Effector CD4-positive, alpha-beta T cell (primary cell): ENCODE data around the gene KCTD3.

Source experiments
- DNase-seq: peaks from one replicate; pipeline ENCODE4 v3.0.0-alpha.2; 2020
- total RNA-seq: gene quantifications from one replicate; lab custom pipeline; 2026; lab: John Stamatoyannopoulos, UW

Gene KCTD3
- total RNA-seq: 2.3 reads per million, percentile 5 among the genes with 10 or more reads in this experiment

DNA sequence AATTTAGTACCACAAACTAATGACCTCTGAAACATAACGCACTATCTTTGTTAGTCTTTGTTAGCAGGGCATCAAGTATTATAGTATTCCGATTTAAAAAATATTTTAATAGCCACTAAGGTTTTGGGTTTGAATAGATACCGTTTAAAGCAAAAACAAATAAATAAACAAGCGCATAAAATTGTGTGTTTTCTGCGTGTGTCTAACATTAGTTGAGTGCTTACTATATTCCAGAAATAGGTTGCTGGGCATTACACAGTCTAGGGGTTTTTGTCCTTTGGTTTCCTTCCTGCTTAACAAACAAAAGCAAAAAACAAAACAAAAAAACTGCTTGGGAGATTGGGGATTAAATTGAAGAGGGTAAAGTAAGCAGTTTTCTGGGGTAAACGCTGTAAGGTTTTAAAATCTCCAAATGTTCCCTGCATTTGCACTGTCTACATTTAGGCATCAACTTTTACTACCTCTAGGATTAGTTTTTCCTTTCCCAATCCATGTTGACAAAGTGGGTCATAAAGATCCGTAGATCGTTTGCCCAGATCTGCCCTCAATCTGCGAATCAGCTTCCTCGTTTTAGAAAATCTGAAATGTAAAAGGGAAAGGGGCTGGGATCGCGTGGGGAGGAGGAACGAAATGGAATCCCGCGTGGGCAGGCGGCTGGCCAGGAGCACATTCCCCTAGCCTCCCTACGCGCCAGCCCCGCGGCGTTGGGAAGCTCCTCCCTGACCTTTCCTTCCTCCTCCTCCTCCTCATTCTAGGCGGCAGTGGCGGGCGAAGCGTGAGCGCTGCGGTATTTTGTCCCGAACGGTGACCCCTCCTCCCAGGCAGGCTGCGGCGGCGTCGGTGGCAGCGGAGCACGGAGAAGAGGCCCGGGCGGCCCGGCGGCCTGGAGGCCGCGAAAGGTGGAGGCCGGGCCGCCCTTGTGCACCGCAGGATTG lies at the start of gene KCTD3:
Gene KCTD3, plus strand, starts transcription at position 749 of the 935 bp plus-strand sequence. CDS start 382 bp downstream, outside the sequence.
- no peak for DNase-seq

DNA sequence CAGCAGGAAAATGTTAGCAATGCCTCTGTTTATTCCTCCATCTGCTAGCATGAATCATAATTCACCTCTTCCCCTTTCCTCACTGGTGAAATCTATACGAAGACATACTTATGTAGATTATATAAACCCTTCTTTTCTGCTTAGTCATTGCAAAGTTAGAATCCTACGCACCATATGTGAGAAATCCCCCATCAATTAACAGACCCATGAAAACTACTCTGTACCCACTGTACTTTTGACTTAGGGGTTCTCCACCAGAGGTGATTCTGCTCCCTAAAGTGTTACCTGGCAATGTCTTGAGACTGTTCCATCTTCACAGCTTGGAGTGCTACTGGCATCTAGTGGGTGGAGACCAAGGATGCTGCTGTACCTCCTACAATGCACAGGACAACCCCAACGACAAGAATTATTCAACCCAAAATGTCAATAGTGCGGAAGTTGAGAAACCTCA lies 49.6 kb upstream of the KCTD3 start:
- no peak for DNase-seq

DNA sequence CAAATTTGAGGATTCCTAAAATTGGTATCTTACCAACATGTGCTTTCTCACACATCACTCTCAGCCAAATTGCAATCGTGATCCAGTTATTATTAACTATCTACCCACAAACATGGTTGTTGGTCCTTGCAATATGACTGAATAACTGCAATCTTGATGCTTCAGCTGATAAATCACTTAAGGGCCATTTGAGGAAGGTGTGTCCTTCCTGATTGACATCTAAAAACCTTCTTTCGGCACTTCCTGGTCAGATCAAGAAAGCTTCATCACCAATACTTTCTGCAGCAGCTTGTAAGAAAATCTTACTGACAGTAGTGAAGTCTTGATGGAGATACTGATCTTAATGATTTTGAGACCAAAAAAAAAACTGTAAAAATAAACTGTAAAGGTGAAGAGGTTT lies 48.5 kb upstream of the KCTD3 start:
- no peak for DNase-seq

DNA sequence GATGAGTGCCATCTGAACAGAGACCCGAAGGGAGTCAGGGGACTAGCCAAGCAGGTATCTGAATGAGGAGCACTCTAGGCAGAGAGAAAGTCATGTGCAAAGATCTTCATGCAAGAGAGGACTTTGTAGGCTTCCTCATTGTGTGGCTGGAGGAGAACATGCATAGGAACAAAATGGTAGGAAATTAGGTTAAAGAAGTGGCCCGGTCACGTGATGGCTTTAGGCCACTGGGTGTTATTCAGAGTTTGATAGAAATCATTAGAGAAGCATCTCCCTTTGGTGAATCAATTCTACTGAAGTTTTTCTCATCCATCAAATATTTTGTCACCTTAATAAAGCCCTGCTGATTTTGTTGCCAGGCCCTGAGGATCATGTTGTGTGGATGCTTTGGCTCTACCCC lies 45.8 kb upstream of the KCTD3 start:
- no peak for DNase-seq

DNA sequence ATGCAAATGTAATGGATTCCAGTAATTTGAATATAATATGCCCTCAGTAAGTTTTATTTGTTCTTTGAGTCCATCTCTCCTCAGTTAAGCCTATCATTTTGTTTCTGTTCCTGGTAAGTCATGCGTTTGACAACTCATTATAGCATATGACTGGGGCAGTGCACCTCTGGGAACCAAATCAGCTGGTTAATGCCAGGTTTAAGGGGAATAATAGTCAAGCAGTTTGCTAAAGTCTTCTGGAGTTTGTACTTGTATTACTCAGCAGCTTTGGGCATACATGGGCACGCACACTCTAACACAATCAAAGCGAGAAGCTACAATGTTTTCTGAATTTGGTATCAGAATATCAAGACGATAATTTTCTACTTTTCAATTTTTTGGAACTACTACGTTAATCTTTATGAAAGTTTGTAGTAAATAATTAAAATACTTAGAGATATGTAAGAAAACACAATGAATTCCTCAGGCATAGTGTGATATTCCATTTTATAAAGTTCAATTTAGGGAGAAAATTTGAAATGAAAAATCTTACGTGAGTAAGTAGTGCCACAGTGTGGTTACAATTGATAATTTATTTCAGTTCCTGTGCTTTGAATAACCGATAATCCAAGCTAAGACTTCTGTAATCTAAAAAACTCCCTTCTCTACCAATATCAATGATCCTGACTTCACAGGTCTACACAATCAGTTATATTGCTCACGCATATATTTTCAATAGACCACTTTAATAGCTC lies 43.8 kb upstream of the KCTD3 start:
- no peak for DNase-seq

DNA sequence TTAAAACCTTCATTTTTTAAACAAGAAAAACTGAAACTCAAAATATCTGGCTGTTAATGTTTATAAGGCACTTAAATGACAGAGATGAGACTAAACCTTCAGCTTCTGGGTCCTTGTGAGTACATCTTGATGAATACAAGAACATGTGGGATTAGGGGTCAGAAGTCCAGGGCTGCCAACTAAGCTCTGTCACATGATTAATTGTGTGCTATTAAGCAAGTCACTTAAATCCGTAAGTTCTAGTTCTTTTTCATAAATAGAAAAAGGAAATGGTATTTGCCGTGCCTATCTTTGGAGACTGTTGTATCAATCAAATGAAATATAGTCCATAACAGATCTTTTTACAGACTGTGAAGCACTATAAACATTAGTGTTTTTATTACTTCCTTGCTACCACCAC lies 43.2 kb upstream of the KCTD3 start:
- DNase-seq: no peak

DNA sequence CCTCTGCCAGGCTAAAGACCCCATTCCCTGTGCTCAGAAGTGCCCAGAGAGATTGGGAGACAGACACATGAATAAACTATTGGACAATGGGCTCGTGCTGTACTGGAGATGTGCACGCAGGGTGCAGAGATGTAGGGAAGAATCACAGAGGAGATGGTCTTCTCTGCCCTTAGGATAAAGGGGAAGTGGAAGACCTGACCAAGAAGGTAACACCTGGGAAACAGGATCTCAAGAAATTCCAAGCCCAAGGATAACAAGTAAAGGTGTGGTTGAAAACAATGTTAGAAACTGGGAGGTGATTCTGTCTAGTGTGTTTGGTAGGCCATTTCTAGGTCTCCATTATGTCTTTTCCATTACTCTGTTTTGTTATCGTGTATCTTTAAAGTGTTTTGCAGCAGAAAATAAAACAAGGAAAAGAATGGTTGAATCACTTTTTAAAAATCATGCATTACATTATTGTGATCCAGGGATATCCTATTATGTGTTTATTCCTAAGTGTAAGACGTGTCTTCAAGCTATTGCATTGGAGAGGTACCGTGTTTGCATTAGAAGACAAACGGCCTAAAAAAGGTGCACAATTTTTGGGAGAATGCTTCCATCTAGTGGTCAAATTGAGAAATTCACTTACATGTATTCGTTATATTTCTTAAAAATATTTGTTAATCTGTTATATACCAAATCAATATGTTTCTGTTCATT lies 40.8 kb upstream of the KCTD3 start:
- no peak for DNase-seq

DNA sequence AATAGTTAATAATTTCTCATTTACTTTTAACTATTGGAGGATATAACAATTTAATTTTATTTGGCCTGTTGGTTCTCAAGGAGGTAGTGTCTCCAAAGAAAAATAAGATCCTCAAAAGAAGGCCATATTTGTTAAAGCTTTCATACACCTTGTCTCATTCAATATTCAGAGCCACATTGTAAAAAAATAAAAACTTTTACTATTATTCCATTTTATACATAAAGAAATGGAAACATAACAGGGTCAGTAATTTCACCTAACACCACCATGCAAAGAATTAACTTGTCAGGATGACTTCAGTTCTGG lies 40.3 kb upstream of the KCTD3 start:
- DNase-seq: no peak

DNA sequence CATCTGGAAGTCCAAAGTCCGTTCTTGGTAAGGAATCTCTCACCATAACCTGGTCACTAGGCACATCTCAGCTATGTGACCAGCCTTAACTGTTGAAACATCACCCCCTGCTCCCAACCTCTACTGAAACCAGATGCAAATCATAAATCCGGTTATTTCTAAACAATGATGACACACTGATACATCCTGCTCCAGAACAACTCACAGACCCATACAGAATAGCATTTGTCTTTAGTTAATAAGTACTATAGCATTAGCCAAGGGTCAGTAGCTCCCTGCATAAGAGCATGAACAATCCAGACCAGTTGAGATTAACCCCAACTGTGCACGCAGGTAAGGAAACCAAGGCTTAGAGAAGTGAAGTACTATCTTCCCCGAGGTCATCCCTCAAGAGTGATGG lies 38.0 kb upstream of the KCTD3 start:
- no peak for DNase-seq

DNA sequence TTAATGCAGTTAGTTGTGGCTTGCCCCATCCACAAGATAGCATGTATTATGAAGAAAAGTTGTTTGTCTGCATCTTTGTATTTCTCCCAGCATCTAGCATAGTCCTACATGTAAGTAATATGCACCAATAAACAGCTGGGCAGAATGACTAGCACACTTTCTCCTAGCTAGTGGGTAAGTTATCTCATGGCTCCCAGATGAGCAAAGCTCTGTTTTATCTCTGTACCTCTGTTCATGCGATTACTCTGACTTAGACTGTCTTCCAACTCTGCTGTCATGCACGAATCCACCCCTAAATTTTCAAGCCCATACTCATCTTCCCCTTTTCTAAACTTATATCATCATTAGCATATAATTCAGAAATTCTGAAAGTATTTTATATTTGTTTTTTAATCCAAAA lies 37.5 kb upstream of the KCTD3 start:
- no peak for DNase-seq

DNA sequence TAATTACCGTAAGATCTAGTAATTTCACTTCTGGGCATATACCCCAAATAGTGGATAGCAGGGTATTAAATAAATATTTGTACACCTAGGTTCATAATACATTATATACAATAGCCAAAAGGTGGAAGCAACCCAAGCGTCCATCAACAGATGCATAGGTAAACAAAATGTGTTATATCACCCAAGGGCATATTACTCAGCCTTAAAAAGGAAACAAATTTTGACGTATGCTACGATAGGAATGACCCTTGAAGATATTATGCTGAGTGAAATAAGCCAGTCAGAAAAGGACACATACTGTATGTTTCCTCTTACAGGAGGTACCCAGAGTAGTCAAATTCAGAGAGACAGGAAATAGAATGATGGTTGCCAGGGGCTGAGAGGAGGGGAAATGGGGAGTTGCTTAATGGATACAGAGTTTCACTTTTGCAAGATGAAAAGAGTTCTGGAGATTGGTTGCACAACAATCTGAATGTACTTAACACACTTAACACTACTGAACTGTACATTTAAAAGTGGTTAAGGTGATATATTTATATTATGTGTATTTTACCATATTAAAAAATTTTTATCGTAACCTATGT lies 36.6 kb upstream of the KCTD3 start:
- DNase-seq: no peak

DNA sequence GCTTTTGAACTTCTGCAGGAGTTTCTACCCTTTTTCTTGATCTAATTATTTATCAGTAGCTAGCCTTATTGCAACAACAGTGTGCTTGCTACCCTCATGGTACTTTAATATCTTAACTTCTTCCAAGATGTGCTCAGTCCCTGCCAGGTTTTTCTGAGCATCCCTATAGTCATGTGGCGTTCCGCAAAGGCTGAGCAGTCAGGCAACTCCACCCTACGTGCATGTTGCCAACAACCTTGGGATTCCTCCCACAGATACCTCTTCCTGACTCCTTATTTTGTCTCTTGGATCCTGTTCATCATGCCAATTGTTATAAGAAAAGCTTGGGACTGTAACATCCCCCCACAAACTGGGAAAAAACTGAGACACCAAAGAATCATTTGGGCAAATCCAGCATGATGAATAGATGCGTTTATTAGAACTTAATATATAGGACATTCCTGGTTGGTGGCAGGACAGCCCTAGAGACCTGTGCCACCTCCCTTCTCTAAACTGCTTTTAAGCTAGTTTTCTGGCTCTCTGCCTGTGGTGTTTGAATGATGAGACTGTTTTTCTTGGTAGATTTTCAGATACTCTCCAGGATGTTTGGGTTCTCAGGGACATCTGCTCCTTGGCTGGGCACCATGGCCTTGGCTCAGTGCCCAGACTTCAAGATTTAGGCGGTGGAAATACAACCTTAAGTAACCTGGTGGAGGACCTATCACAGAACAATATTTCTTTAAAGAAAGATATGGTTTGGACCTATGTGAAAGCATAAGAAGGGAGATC lies 27.1 kb upstream of the KCTD3 start:
- no peak for DNase-seq

DNA sequence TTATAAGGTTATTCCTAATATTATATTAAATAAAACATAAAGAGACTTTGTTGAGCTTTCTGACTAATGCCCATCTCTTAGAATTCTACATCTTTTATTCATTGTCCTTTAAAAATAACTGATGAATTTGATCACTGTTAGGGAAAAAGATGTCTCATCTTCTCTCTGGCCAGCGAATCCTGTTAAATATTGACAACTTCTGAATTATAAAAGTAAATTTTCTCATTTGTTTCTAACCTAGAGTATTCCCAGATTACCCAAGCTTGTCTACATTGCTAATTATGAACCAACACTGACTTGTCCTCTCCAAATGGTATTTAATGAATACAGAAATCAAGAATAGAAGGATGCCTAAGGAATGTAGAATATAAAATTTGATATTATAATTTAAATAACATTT lies 24.8 kb upstream of the KCTD3 start:
- DNase-seq: no peak

DNA sequence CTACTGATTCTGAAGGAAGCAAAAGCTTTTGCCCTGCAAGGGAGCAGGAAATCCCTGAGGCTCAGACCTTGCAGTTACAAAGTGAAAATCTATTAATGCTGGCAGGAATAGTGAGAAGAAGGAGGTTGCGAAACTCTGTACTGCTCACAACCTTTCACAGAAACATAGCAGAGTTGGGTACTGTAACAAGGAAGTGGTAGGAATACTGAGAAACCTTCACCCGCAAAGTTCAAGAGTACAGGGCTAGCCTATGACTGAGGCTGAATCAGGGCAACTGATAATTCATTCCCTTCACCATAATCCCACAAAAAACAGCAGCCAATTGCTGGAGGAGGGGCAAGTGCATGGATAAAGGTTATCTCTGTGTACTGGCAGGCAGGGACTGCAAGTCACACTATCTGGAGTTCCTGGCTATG lies 23.9 kb upstream of the KCTD3 start:
- no peak for DNase-seq

DNA sequence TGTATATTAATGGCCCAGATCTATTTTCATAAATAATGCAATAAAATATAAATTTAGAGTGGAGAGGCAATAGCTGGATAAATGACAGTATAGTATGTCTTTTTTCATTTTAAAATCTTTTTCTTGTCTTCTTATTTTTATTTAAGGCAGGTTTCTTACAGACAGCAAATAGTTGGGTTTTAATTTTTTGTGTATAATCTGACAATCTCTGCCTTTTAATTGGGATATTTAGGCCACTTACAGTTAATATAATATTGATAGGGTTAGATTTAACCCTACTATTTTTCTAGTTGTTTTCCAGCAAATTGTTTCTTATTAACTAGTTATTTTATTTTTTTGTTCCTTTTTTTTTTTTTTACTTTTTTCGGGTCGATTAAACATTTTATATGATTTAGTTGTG lies 23.3 kb upstream of the KCTD3 start:
- DNase-seq: no peak

DNA sequence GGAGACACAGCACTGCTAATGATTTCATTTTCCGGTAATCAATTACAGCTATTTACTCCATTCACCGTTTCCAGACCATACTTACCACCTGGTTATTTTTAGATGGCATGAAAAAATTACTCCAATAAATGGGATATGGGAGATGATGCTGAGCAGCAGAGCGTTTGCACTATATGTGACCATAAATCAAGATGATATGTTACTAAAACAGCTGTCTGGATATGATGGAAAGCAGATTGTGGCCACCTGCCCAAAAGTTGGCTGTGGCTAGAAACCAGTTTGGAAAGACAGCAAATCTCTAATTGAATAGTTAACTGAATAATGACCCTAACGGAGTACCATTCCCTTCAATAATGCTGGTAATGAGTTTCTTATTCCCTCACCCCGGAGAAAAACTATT lies 22.5 kb upstream of the KCTD3 start:
- no peak for DNase-seq

DNA sequence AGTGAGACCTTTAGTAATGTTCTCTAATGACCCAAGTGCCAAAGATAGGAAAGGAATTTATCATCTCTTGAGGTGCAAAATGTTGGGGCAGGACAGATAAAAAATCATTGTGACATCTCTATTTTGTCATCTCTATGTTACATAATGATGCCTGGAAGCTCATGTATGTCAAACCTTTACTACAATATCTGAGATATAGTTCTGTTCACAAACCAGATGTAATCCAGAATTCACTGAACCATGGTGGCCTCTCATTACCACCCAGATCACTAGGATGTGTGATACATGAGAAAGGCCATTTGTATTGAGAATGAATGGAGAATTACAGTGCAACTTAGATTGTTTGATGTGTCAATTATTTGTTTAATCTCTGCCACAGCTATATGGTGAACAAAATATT lies 22.0 kb upstream of the KCTD3 start:
- DNase-seq: no peak

DNA sequence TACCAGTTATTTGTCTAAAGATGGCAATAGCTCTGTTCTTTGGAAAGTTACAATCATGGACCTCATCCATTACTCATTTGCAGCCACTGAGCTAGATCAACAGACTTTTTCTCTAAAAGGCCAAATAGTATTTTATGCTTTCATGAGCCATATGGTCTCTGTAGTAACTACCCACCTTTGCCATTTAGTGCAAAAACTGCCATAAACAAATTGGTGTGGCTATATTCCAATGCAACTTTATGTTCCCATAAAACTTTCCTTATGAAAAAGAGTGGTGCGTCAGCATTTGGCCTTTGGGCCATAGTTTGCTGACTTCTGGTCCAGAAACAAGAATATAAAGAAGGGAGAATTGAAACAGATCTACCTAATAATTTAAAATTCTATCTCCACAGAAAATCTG lies 20.1 kb upstream of the KCTD3 start:
- no peak for DNase-seq

DNA sequence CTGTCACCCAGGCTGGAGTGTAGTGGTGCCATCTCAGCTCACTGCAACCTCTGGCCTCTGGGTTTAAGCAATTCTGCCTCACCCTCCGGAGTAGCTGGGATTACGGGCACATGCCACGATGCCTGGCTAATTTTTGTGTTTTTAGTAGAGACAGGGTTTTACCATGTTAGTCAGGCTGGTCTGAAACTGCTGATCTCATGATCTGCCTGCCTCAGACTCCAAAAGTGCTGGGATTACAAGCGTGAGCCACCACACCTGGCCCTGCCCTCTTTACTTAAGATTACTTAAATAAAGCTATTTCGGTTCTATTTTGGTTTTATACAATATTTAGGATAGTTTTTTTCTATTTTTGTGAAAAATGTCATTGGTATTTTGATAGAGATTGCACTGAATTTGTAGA lies 15.3 kb upstream of the KCTD3 start:
- DNase-seq: no peak

DNA sequence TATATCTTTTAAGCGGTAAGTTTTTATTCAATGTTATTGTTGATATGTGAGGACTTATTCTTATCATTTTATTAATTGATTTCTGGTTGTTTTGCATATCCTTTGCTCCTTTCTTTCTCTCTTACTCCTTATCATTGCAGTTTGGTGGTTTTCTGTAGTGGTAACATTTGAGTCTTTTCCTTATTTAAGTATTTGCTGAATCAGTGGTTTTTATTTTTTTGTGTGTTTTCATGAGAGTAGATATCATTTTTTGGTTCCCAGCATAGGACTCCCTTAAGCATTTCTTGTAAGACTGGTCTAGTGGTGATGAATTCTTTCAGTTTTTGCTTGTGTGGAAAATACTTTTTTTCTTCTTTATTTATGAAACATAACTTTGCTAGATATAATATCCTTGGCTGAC lies 12.2 kb upstream of the KCTD3 start:
- no peak for DNase-seq

DNA sequence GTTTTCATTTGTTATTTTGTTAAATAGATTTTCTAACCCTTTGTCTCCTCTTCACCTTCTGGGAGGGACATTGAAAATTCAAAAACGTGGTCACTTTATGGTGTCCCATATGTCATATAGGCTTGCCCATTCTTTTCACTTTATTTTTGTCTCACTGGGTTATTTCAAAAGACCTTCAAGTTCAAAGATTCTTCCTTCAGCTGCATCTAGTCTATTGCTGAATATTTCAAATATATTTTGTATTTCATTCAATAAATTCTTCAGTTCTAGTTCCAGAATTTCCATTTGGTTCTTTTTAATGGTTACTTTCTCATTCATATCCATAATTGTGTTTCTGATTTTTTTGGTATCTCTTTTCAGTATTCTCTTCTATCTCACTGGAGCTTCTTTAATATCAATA lies 11.6 kb upstream of the KCTD3 start:
- no peak for DNase-seq

DNA sequence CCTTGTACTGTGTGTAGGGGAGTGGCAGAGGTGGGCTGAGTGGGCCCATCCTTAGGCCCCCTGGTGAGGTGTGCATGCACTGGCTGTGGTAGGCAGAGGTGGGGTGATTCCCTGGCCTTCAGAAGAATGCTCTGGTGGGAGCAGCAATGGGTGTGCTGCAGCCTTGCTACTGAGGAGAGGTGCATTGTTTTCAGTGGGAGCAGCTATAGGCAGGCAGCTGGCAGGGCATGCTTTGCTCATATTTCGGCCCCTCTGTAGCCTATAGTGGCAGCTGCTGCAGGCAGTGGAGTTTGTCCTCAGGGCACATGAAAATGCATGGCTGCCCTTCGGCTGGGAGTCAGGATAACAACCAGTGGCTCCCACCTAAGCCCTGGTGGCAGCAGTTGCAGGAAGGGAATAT lies 10.1 kb upstream of the KCTD3 start:
- DNase-seq: no peak
